ENCODE data around the gene PLCL2. TPM values are rescaled to one million over a fixed set of nuclear protein-coding genes. Genes with fewer than 3 reads are reported as not detected.

The PLCL2 gene
- total and polyA plus RNA-seq, 5 donors from 2014 or later, result 27.1 to 42.9 (median 33.5) TPM

GRCh38 chr3:16908016-16908807 is 23.5 kb downstream of the PLCL2 start:
- Mint-ChIP-seq H3K27me3 (no peaks in the 10 kb centered on the region), H3K36me3 (peaks cover 15% of the 10 kb centered on the region), H3K9me3 (no peaks in the 10 kb centered on the region), H3K4me1 (peaks cover 38 to 79% (median 67%) of the 10 kb centered on the region in 4 donors), H3K4me3 (peak overlapping the region in 1 of 4 donors; percentile 79), H3K27ac (peak overlapping the region in 1 of 3 donors; percentile 83)
- no peak for DNase-seq
- Histone ChIP-seq H3K4me1 (ENCODE audit: control insufficient read depth, insufficient read depth, low read length, poor library complexity, severe bottlenecking) (peaks cover 36% of the 10 kb centered on the region), H3K9me3 (ENCODE audit: control insufficient read depth in 2 of 2, low read length in 2 of 2) (no peaks in the 10 kb centered on the region), H3K36me3 (ENCODE audit: control insufficient read depth, insufficient read depth, low read length) (no peaks in the 10 kb centered on the region), H3K27me3 (ENCODE audit: control insufficient read depth, insufficient read depth, low read length) (no peaks in the 10 kb centered on the region), H3K27ac (ENCODE audit: insufficient read depth, low read length, poor library complexity, severe bottlenecking) (no peak overlapping the region), H3K4me3 (ENCODE audit: low read depth, low read length) (no peak overlapping the region)
- no peak for ATAC-seq (ENCODE audit: low read depth in 2 of 2)

DNA sequence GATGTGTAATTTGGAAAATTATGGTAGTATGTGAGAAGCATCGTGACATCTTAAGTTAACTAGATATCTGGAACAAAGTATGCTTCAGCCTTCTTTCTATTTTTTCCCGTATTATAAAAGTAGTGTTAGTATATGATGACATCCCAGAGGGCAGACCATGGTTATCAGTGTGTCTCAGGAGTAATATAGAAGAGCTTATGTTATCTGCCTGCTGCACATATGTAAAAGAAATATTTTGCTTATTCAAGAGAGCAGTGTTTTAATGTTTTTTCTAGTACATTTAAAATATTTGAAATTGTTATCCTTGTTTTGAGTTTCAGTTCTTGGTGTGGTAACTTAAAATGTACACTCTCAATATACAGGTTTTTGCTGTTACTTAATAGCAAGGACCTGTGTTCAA is 24.1 kb downstream of the PLCL2 start:
- H3K4me1 Mint-ChIP-seq, result peaks cover 35 to 75% (median 63%) of the 10 kb centered on the region in 4 donors
- no peaks in the 10 kb centered on the region for H3K9me3 ChIP-seq (ENCODE audit: control insufficient read depth in 2 of 2, low read length in 2 of 2)
- H3K27ac Mint-ChIP-seq, result no peak overlapping the region
- peaks cover 15% of the 10 kb centered on the region for H3K36me3 Mint-ChIP-seq
- H3K27me3 ChIP-seq (ENCODE audit: control insufficient read depth, insufficient read depth, low read length), result no peaks in the 10 kb centered on the region
- peaks cover 36% of the 10 kb centered on the region for H3K4me1 ChIP-seq (ENCODE audit: control insufficient read depth, insufficient read depth, low read length, poor library complexity, severe bottlenecking)
- H3K36me3 ChIP-seq (ENCODE audit: control insufficient read depth, insufficient read depth, low read length), result no peaks in the 10 kb centered on the region
- DNase-seq (no peak), ATAC-seq (ENCODE audit: low read depth in 2 of 2) (no peak)
- H3K4me3 Mint-ChIP-seq, result no peak overlapping the region
- no peak overlapping the region for H3K27ac ChIP-seq (ENCODE audit: insufficient read depth, low read length, poor library complexity, severe bottlenecking)
- no peaks in the 10 kb centered on the region for H3K27me3 Mint-ChIP-seq
- no peaks in the 10 kb centered on the region for H3K9me3 Mint-ChIP-seq
- no peak overlapping the region for H3K4me3 ChIP-seq (ENCODE audit: low read depth, low read length)

DNA sequence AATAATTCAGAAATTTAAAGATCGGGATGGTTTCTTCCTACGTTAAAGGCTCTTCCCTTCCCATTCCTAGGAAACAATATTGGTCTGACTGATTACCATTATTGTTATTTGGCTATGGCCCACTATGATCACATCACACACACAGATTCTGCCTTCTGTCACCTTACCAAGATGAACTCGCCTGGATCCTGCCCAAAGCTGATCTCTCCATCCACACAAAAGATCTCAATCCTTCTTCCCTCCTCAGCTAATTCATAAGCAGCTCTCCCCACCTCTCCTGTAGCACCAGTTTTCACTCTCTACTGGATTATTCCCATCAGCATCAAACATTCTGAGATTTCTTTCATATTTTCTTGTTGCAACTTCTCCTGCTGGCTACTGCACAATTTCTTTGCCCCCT is 25.0 kb downstream of the PLCL2 start:
- Histone ChIP-seq H3K4me1 (ENCODE audit: control insufficient read depth, insufficient read depth, low read length, poor library complexity, severe bottlenecking) (peaks cover 34% of the 10 kb centered on the region), H3K9me3 (ENCODE audit: control insufficient read depth in 2 of 2, low read length in 2 of 2) (no peaks in the 10 kb centered on the region), H3K4me3 (ENCODE audit: low read depth, low read length) (no peak overlapping the region), H3K27me3 (ENCODE audit: control insufficient read depth, insufficient read depth, low read length) (no peaks in the 10 kb centered on the region), H3K36me3 (ENCODE audit: control insufficient read depth, insufficient read depth, low read length) (no peaks in the 10 kb centered on the region), H3K27ac (ENCODE audit: insufficient read depth, low read length, poor library complexity, severe bottlenecking) (no peak overlapping the region)
- no peaks in the 10 kb centered on the region for H3K27me3 Mint-ChIP-seq
- H3K9me3 Mint-ChIP-seq, result no peaks in the 10 kb centered on the region
- H3K4me1 Mint-ChIP-seq, result peaks cover 38 to 68% (median 57%) of the 10 kb centered on the region in 4 donors
- peaks cover 15% of the 10 kb centered on the region for H3K36me3 Mint-ChIP-seq
- DNase-seq (no peak), ATAC-seq (ENCODE audit: low read depth in 2 of 2) (no peak)
- H3K4me3 Mint-ChIP-seq, result peak overlapping the region in 1 of 4 donors; percentile 27
- peak overlapping the region in 2 of 3 donors; percentile 15 to 33 for H3K27ac Mint-ChIP-seq

DNA sequence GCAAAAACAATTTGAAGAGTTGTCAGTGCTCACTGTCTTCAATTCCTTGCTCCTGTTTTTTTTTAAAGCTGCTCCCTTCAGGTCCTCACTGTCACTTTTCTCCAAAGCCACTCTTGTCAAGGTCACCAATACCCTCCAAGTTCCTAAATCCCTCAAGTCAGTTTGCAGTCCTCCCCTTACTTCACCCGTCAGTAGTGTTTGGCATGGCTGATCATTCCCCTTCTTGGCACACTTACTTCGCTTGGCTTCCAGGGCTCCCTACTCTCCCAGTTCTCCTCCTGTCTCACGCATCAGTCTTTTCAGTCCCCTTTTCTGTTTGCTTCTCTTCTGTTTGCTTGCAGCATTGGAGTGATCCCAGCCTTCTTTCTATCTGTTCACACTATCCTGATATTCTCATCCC is 25.5 kb downstream of the PLCL2 start:
- H3K9me3 Mint-ChIP-seq, result no peaks in the 10 kb centered on the region
- Histone ChIP-seq H3K27ac (ENCODE audit: insufficient read depth, low read length, poor library complexity, severe bottlenecking) (no peak overlapping the region), H3K9me3 (ENCODE audit: control insufficient read depth in 2 of 2, low read length in 2 of 2) (no peaks in the 10 kb centered on the region), H3K36me3 (ENCODE audit: control insufficient read depth, insufficient read depth, low read length) (no peaks in the 10 kb centered on the region), H3K4me3 (ENCODE audit: low read depth, low read length) (no peak overlapping the region), H3K27me3 (ENCODE audit: control insufficient read depth, insufficient read depth, low read length) (no peaks in the 10 kb centered on the region), H3K4me1 (ENCODE audit: control insufficient read depth, insufficient read depth, low read length, poor library complexity, severe bottlenecking) (peaks cover 31% of the 10 kb centered on the region)
- peak overlapping the region in 1 of 4 donors; percentile 27 for H3K4me3 Mint-ChIP-seq
- ATAC-seq (ENCODE audit: low read depth in 2 of 2) (no peak), DNase-seq (no peak)
- H3K4me1 Mint-ChIP-seq, result peaks cover 36 to 66% (median 53%) of the 10 kb centered on the region in 4 donors
- peak overlapping the region in 1 of 3 donors; percentile 61 for H3K27ac Mint-ChIP-seq
- H3K27me3 Mint-ChIP-seq, result no peaks in the 10 kb centered on the region
- peaks cover 15% of the 10 kb centered on the region for H3K36me3 Mint-ChIP-seq

DNA sequence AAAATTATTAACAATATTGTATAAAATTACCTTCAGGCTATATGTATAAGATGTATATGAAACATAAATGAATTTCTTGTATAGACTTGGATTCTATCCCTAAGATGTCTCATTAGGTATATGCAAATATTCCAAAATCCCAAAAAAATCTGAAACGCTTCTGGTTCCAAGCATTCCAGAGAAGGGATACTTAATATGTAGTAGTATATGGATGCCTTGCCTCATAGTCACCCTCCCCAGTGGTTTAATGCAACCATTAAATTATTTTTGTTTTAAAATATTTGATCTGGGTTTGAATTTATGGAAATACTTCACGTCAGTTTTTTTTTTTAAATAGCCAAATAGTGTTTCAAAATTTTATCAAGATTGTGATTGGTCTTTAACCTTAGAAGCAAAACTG is 27.2 kb downstream of the PLCL2 start:
- Histone ChIP-seq H3K27ac (ENCODE audit: insufficient read depth, low read length, poor library complexity, severe bottlenecking) (no peak overlapping the region), H3K27me3 (ENCODE audit: control insufficient read depth, insufficient read depth, low read length) (no peaks in the 10 kb centered on the region), H3K36me3 (ENCODE audit: control insufficient read depth, insufficient read depth, low read length) (no peaks in the 10 kb centered on the region), H3K9me3 (ENCODE audit: control insufficient read depth in 2 of 2, low read length in 2 of 2) (no peaks in the 10 kb centered on the region), H3K4me1 (ENCODE audit: control insufficient read depth, insufficient read depth, low read length, poor library complexity, severe bottlenecking) (peaks cover 16% of the 10 kb centered on the region), H3K4me3 (ENCODE audit: low read depth, low read length) (no peak overlapping the region)
- Mint-ChIP-seq H3K27ac (no peak overlapping the region), H3K36me3 (peaks cover 15% of the 10 kb centered on the region), H3K4me3 (no peak overlapping the region), H3K4me1 (peaks cover 35 to 69% (median 56%) of the 10 kb centered on the region in 4 donors), H3K9me3 (no peaks in the 10 kb centered on the region), H3K27me3 (no peaks in the 10 kb centered on the region)
- ATAC-seq (ENCODE audit: low read depth in 2 of 2) (no peak), DNase-seq (no peak)

- H3K4me3 Mint-ChIP-seq, result peak overlapping the region in 2 of 4 donors; percentile 44 to 61
- peak overlapping the region in 1 of 3 donors; percentile 1 for H3K27ac Mint-ChIP-seq
- Histone ChIP-seq H3K4me1 (ENCODE audit: control insufficient read depth, insufficient read depth, low read length, poor library complexity, severe bottlenecking) (peaks cover 9% of the 10 kb centered on the region), H3K9me3 (ENCODE audit: control insufficient read depth in 2 of 2, low read length in 2 of 2) (no peaks in the 10 kb centered on the region), H3K4me3 (ENCODE audit: low read depth, low read length) (no peak overlapping the region), H3K27ac (ENCODE audit: insufficient read depth, low read length, poor library complexity, severe bottlenecking) (no peak overlapping the region), H3K36me3 (ENCODE audit: control insufficient read depth, insufficient read depth, low read length) (no peaks in the 10 kb centered on the region), H3K27me3 (ENCODE audit: control insufficient read depth, insufficient read depth, low read length) (no peaks in the 10 kb centered on the region)
- peaks cover 15% of the 10 kb centered on the region for H3K36me3 Mint-ChIP-seq
- ATAC-seq (ENCODE audit: low read depth in 2 of 2), result peak in 1 of 2 donors; percentile 34
- H3K9me3 Mint-ChIP-seq, result no peaks in the 10 kb centered on the region
- H3K27me3 Mint-ChIP-seq, result no peaks in the 10 kb centered on the region
- DNase-seq, result no peak
- peaks cover 40 to 70% (median 59%) of the 10 kb centered on the region in 4 donors for H3K4me1 Mint-ChIP-seq
Observed at GRCh38 chr3:16912400-16913263, 27.9 kb downstream of the PLCL2 start.

DNA sequence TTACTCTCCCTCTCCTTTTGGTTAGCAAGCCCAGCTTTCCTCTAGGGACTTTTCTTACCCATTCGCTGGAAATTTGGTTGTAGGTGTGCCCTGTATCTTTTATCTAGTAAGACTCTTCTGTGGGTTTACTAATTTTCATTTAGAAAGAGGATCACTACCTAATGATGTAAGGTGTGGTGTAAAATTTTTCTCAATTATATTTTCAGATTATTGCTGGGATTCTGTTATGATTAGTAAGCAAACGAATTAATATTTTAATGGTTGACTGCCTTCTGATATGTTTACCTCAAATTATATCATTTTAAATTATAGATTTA is 28.5 kb downstream of the PLCL2 start:
- H3K9me3 ChIP-seq (ENCODE audit: control insufficient read depth in 2 of 2, low read length in 2 of 2), result no peaks in the 10 kb centered on the region
- Mint-ChIP-seq H3K9me3 (no peaks in the 10 kb centered on the region), H3K36me3 (peaks cover 15% of the 10 kb centered on the region), H3K4me1 (peaks cover 45 to 72% (median 60%) of the 10 kb centered on the region in 4 donors), H3K27me3 (no peaks in the 10 kb centered on the region), H3K27ac (no peak overlapping the region), H3K4me3 (peak overlapping the region in 1 of 4 donors; percentile 61)
- ATAC-seq (ENCODE audit: low read depth in 2 of 2), result no peak
- H3K4me1 ChIP-seq (ENCODE audit: control insufficient read depth, insufficient read depth, low read length, poor library complexity, severe bottlenecking), result peaks cover 9% of the 10 kb centered on the region
- H3K27me3 ChIP-seq (ENCODE audit: control insufficient read depth, insufficient read depth, low read length), result no peaks in the 10 kb centered on the region
- no peak for DNase-seq
- H3K4me3 ChIP-seq (ENCODE audit: low read depth, low read length), result no peak overlapping the region
- no peak overlapping the region for H3K27ac ChIP-seq (ENCODE audit: insufficient read depth, low read length, poor library complexity, severe bottlenecking)
- H3K36me3 ChIP-seq (ENCODE audit: control insufficient read depth, insufficient read depth, low read length), result no peaks in the 10 kb centered on the region

Data from CD4-positive, CD25-positive, alpha-beta regulatory T cell (primary cell).